K562 (cell line): Measurements from ENCODE around the gene NOBOX. TPM values are rescaled to one million over a fixed set of nuclear protein-coding genes. Genes with fewer than 3 reads are reported as not detected.

Experiments
- ATAC-seq: fragments of 200-7000 bp; cut with Tn5 transposase; 3 replicates; pipeline ENCODE4 v1.9.1; 2020; ENCODE audit warnings: moderate library complexity
- BruUV-seq: library from RNA; stranded (reverse); fragments of 400-500 nt; replicated peaks from 2 replicates; lab custom pipeline; 2021; lab: Mats Ljungman, UMichigan
- CTCF ChIA-PET: fragments of 300-600 bp; formaldehyde crosslinking; extraction: SDS; loops from one replicate; lab custom pipeline; 2021; ENCODE audit warnings: low intra/inter-chr PET ratio; lab: Yijun Ruan, JAX
- POLR2A ChIA-PET: fragments of 300-600, 350-650 bp; sonication (Branson Sonifier 250); formaldehyde crosslinking; extraction: SDS; loops from one replicate; lab custom pipeline; 2021; ENCODE audit warnings: antibody characterized with exemption, inconsistent platforms; lab: Yijun Ruan, JAX
- DNase-seq, 4 experiments: peaks; one replicate each; pipeline versions ENCODE4 v3.0.0 to v3.0.0-alpha.2; 2011 to 2018; ENCODE audit warnings: low spot score in 3 of 4, mixed read lengths in 3 of 4; ENCODE audit errors: extremely low read depth in 1 of 4
- FAIRE-seq: peaks from 2 replicates; lab custom pipeline; 2011; peaks lifted over from hg19 to GRCh38; lab: Jason Lieb, UNC
- H2AFZ ChIP-seq: 2 replicates; pipeline ENCODE4 v1.6.0; 2011; ENCODE audit warnings: low read depth, low read length, control low read depth, inconsistent platforms
- H3K27ac ChIP-seq: fragments of 200-600 bp; 3 replicates; pipeline ENCODE4 v1.8.0; 2011; ENCODE audit warnings: low read depth, mild to moderate bottlenecking, control low read depth, inconsistent platforms, low read length, moderate library complexity, mixed read lengths; ENCODE audit errors: extremely low read depth
- H3K27me3 ChIP-seq, 2 experiments: fragments of 300-600 bp in 1 of 2; 2 replicates in 1 of 2; 3 replicates in 1 of 2; pipeline versions ENCODE4 v1.6.0 to v1.8.0; 2011; ENCODE audit warnings: inconsistent platforms in 2 of 2, low read length in 2 of 2, mild to moderate bottlenecking in 1 of 2, mixed read lengths in 1 of 2, moderate library complexity in 1 of 2; ENCODE audit not compliant: control insufficient read depth in 2 of 2, insufficient read depth in 2 of 2
- H3K36me3 ChIP-seq: fragments of 300-600 bp; 3 replicates; pipeline ENCODE4 v1.8.0; 2011; ENCODE audit warnings: mild to moderate bottlenecking, low read length, inconsistent platforms; ENCODE audit not compliant: control insufficient read depth, insufficient read depth
- H3K4me1 ChIP-seq, 2 experiments: fragments of 200-600 bp in 1 of 2; replicated peaks in 1 of 2; 2 replicates in 1 of 2; 3 replicates in 1 of 2; pipeline versions ENCODE4 v1.5.1 to v1.8.0; 2011; ENCODE audit warnings: inconsistent platforms in 2 of 2, low read length in 2 of 2, mild to moderate bottlenecking in 1 of 2, mixed read lengths in 1 of 2, moderate library complexity in 1 of 2; ENCODE audit not compliant: control insufficient read depth in 2 of 2, insufficient read depth in 2 of 2
- H3K4me2 ChIP-seq: 2 replicates; pipeline ENCODE4 v1.6.1; 2011; ENCODE audit warnings: low read length, control low read depth, inconsistent platforms, mixed read lengths; ENCODE audit not compliant: insufficient read depth
- H3K4me3 ChIP-seq: fragments of 200-600 bp; sonication (generic), shearing (Covaris generic); 2 replicates; pipeline ENCODE4 v1.5.1; 2016; ENCODE audit warnings: control low read depth, inconsistent platforms
- H3K79me2 ChIP-seq: fragments of 200-600 bp; 3 replicates; pipeline ENCODE4 v1.8.0; 2011; ENCODE audit warnings: low read length, inconsistent platforms; ENCODE audit not compliant: control insufficient read depth, insufficient read depth
- H3K9ac ChIP-seq, 2 experiments: 2 replicates each; pipeline versions ENCODE4 v1.6.0 to v1.6.1; 2011; ENCODE audit warnings: low read depth in 2 of 2, low read length in 2 of 2, control low read depth in 1 of 2, inconsistent platforms in 1 of 2, mild to moderate bottlenecking in 1 of 2, mixed read lengths in 1 of 2; ENCODE audit not compliant: insufficient read depth in 1 of 2
- H3K9me1 ChIP-seq: one replicate; pipeline ENCODE4 v1.6.0; 2011; ENCODE audit warnings: inconsistent platforms, mild to moderate bottlenecking, low read length, moderate library complexity; ENCODE audit not compliant: control insufficient read depth, insufficient read depth
- H3K9me3 ChIP-seq: replicated peaks from 2 replicates; pipeline ENCODE4 v1.5.1; 2011; ENCODE audit warnings: low read depth, low read length, inconsistent platforms; ENCODE audit not compliant: control insufficient read depth, insufficient read depth
- H4K20me1 ChIP-seq: replicated peaks from 2 replicates; pipeline ENCODE4 v1.6.1; 2011; ENCODE audit warnings: low read length, inconsistent platforms, mixed read lengths; ENCODE audit not compliant: control insufficient read depth, insufficient read depth
- BCL6 ChIP-seq: fragments of 250-450 bp; sonication (Bioruptor Pico); IDR thresholded peaks from 2 replicates; pipeline ENCODE4 v1.4.0; 2020
- BDP1 ChIP-seq: IDR thresholded peaks from 3 replicates; pipeline ENCODE4 v1.6.1; 2011; ENCODE audit not compliant: insufficient read length, insufficient read depth
- CXXC5 ChIP-seq: fragments of 250-450 bp; sonication (Bioruptor Pico); IDR thresholded peaks from 2 replicates; pipeline ENCODE4 v1.8.0; 2022; ENCODE audit warnings: inconsistent platforms, mild to moderate bottlenecking, moderate library complexity
- GTF2E2 ChIP-seq: fragments of 200-800 bp; sonication (Bioruptor generic); IDR thresholded peaks from 2 replicates; pipeline ENCODE4 v1.6.1; 2016; ENCODE audit warnings: missing genetic modification characterization, missing compliant biosample characterization
- L3MBTL2 ChIP-seq: fragments of 450-650 bp; IDR thresholded peaks from 2 replicates; pipeline ENCODE4 v1.6.1; 2016; ENCODE audit warnings: mild to moderate bottlenecking, moderate library complexity
- MAZ ChIP-seq, 2 experiments: fragments of 450-650 bp in 1 of 2; sonication (generic) in 1 of 2; formaldehyde crosslinking; IDR thresholded peaks in 1 of 2; conservative IDR thresholded peaks in 1 of 2; 2 replicates each; pipeline versions ENCODE4 v1.4.0 to v1.5.0; 2020; ENCODE audit warnings: mild to moderate bottlenecking in 1 of 2, missing genetic modification reagents in 1 of 2
- MED1 ChIP-seq: sonication (generic); formaldehyde crosslinking; IDR thresholded peaks from 2 replicates; pipeline ENCODE4 v1.8.1; 2023; ENCODE audit warnings: missing genetic modification reagents, borderline replicate concordance
- MEF2D ChIP-seq: conservative IDR thresholded peaks from 2 replicates; pipeline ENCODE4 v1.6.1; 2016; ENCODE audit warnings: low read depth, missing genetic modification characterization, missing compliant biosample characterization
- MTA3 ChIP-seq: fragments of 450-650 bp; formaldehyde crosslinking; IDR thresholded peaks from 2 replicates; pipeline ENCODE4 v1.6.1; 2017; ENCODE audit warnings: mild to moderate bottlenecking, borderline replicate concordance
- NCOA4 ChIP-seq: fragments of 450-650 bp; IDR thresholded peaks from 2 replicates; pipeline ENCODE4 v1.6.1; 2018; ENCODE audit warnings: mild to moderate bottlenecking; ENCODE audit not compliant: partially characterized antibody
- NR2C1 ChIP-seq, 2 experiments: fragments of 450-650 bp; IDR thresholded peaks; 2 replicates each; pipeline ENCODE4 v1.6.1; 2017; ENCODE audit warnings: mild to moderate bottlenecking in 2 of 2, antibody characterized with exemption in 1 of 2, inconsistent platforms in 1 of 2, missing compliant biosample characterization in 1 of 2, missing genetic modification characterization in 1 of 2
- PHF20 ChIP-seq: fragments of 450-650 bp; IDR thresholded peaks from 2 replicates; pipeline ENCODE4 v1.6.1; 2018; ENCODE audit not compliant: partially characterized antibody
- PHTF2 ChIP-seq: fragments of 250-450 bp; sonication (Bioruptor Pico); IDR thresholded peaks from 2 replicates; pipeline ENCODE4 v1.5.0; 2021; ENCODE audit warnings: mild to moderate bottlenecking
- PYGO2 ChIP-seq: fragments of 450-650 bp; IDR thresholded peaks from 2 replicates; pipeline ENCODE4 v1.6.1; 2016; ENCODE audit warnings: mild to moderate bottlenecking, missing genetic modification characterization, moderate library complexity, missing compliant biosample characterization
- SLC30A9 ChIP-seq: fragments of 250-450 bp; sonication (Bioruptor Pico); IDR thresholded peaks from 2 replicates; pipeline ENCODE4 v1.8.0; 2022; ENCODE audit warnings: mild to moderate bottlenecking, moderate library complexity
- SREBF2 ChIP-seq: sonication (generic); formaldehyde crosslinking; IDR thresholded peaks from 2 replicates; pipeline ENCODE4 v1.4.0; 2020; ENCODE audit warnings: mild to moderate bottlenecking, missing genetic modification reagents
- TAF1 ChIP-seq: IDR thresholded peaks from 2 replicates; pipeline ENCODE4 v1.6.1; 2011; ENCODE audit warnings: mild to moderate bottlenecking, low read length, moderate library complexity; ENCODE audit not compliant: insufficient read depth, control insufficient read depth, severe bottlenecking; ENCODE audit errors: extremely low read depth
- TAF7 ChIP-seq: fragments of 450-650 bp; IDR thresholded peaks from 2 replicates; pipeline ENCODE4 v1.6.1; 2016; ENCODE audit warnings: missing genetic modification characterization, missing compliant biosample characterization
- ZFP30 ChIP-seq: fragments of 250-450 bp; sonication (Bioruptor Pico); IDR thresholded peaks from 2 replicates; pipeline ENCODE4 v1.8.0; 2022; ENCODE audit warnings: moderate library complexity, mild to moderate bottlenecking, inconsistent platforms, borderline replicate concordance
- ZNF583 ChIP-seq: fragments of 250-450 bp; sonication (Bioruptor Pico); IDR thresholded peaks from 2 replicates; pipeline ENCODE4 v1.4.0; 2020
- ZNF644 ChIP-seq: fragments of 200-800 bp; sonication (Bioruptor generic); IDR thresholded peaks from 2 replicates; pipeline ENCODE4 v1.6.1; 2016; ENCODE audit warnings: low read depth, missing genetic modification characterization, missing compliant biosample characterization
- WGBS: fragments of 100-300 bp; shearing (Covaris generic); methylation state at CpG from one replicate; pipeline ENCODE4 v1.1.6; 2016; ENCODE audit warnings: low coverage, mixed read lengths; ENCODE audit not compliant: insufficient coverage; ENCODE audit errors: missing lambda C conversion rate; 5-methylcytosine and 5-hydroxymethylcytosine counted together
- in situ Hi-C: fragments of 300-500 bp; cut with MboI; formaldehyde crosslinking; loops from 4 replicates; pipeline ENCODE4 v1.15.0; 2018; ENCODE audit warnings: inconsistent platforms, mixed read lengths
- intact Hi-C: fragments of 100-400 bp; cut with micrococcal nuclease; formaldehyde crosslinking; loops from 2 replicates; pipeline ENCODE4 v1.14.2; 2022
- polyA plus RNA-seq, 8 experiments: library from polyadenylated mRNA; depleted of rRNA in 4 of 8; stranded (reverse) in 5 of 8; unstranded in 3 of 8; fragments of >200 nt; fragmentation: Nextera tagmentation in 2 of 8; fragmentation: Illumina TruSeq in 1 of 8; extraction: Ambion mirVana in 2 of 8; extraction: Trizol in 1 of 8; gene quantifications; 2 replicates each; pipeline versions ENCODE4 v1.2.1 to v1.2.3, GENCODE V29; 2011 to 2014; ENCODE audit warnings: inconsistent platforms in 1 of 8, missing spikeins in 1 of 8
- total RNA-seq, 7 experiments: library from RNA; depleted of rRNA in 6 of 7; stranded (reverse); fragments of >200 nt in 6 of 7; fragmentation: Illumina TruSeq in 2 of 7; extraction: Trizol in 2 of 7; gene quantifications; 2 replicates each; pipeline versions ENCODE4 v1.2.1 to v1.2.3, GENCODE V29; 2011 to 2021; ENCODE audit warnings: low replicate concordance in 1 of 7
- TF ChIP-seq, protein P1 (sequence below): fragments of 200-800 bp; sonication (Bioruptor generic); IDR thresholded peaks from 2 replicates; pipeline ENCODE4 v1.6.1; 2017; ENCODE audit warnings: missing genetic modification characterization, missing compliant biosample characterization

Gene NOBOX
- total and polyA plus RNA-seq, 9 of the 15 experiments (the other 6 are each of a cell fraction or from before 2014, with no cell fraction given) = not detected

DNA sequence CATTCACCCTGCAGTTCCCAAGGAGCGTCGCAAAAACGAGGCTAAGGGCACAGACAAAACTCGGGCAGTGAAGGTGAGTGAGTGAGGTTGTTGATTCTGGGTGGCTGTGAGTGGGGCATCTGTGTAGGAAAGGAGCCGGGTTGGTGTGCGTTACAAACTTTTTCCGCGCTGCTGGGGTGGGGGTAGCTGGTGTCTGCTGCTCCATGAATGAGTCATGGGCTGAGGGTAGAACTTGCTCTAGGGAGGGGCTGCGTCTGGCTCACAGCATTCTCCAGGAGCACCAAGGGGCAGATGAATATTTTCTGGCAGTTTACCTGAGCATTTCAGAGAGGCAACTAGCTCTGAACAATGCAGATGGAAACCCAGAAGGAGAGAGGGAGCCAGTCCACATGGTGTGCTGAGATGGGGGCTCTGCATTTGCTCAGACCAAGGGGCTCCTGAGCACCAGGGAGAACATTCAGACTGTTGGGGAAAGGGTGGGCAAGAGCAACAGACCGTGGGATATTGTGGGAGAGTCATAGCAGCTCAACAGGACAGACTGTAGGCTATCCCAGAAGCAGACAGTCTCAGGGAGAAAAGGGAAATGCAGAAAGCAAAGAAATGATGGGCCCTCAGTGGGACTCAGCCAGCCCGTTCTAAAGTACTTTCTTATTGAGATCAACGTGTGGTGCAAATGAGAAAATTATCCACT lies 18.8 kb downstream of the NOBOX start (continued):
- TF ChIP-seq BDP1 = no peak
- TF ChIP-seq SLC30A9 (CRISPR knock-in tag) = no peak
- TF ChIP-seq MAZ (CRISPR knock-in tag; conservative IDR thresholded peaks at IDR 0.05 in 1 of 2, IDR thresholded peaks at IDR 0.05 in 1 of 2) = 0 out of 4 replicates have a peak, but pooled peaks of 1 of the 2 experiments have one; percentile 22
- no peak for TF ChIP-seq NCOA4

DNA sequence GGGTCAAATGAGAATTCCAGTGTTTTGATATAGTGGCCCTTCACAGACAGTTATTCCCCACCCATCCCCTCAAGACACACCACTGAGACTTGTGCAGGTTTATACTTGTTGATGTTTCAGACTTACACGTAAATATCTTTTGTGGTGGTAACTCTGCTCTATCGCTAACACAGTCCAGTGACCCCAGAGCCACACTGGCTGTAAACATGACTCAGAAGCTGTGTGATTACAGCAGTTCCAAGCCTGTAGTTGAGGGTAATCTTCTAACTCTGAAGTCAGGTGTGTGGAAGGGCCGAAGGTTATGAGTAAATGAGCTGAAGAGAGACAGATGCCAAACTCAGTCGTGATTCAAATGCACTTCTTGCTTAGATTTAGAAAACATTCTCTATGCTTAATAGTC lies 19.4 kb downstream of the NOBOX start:
- TF ChIP-seq BCL6 (CRISPR knock-in tag) = no peak
- no peak for TF ChIP-seq TAF7 (tag)
- TF ChIP-seq ZFP30 (CRISPR knock-in tag) = no peak
- TF ChIP-seq CXXC5 (CRISPR knock-in tag) = no peak
- no peak for TF ChIP-seq L3MBTL2
- no peak for TF ChIP-seq SREBF2 (CRISPR knock-in tag)
- TF ChIP-seq ZNF583 (CRISPR knock-in tag) = no peak
- TF ChIP-seq GTF2E2 (tag) = no peak
- TF ChIP-seq TAF1 = no peak
- TF ChIP-seq MEF2D = no peak
- TF ChIP-seq MTA3 = no peak
- no peak for TF ChIP-seq PHF20
- TF ChIP-seq, protein P1, sequence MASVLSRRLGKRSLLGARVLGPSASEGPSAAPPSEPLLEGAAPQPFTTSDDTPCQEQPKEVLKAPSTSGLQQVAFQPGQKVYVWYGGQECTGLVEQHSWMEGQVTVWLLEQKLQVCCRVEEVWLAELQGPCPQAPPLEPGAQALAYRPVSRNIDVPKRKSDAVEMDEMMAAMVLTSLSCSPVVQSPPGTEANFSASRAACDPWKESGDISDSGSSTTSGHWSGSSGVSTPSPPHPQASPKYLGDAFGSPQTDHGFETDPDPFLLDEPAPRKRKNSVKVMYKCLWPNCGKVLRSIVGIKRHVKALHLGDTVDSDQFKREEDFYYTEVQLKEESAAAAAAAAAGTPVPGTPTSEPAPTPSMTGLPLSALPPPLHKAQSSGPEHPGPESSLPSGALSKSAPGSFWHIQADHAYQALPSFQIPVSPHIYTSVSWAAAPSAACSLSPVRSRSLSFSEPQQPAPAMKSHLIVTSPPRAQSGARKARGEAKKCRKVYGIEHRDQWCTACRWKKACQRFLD (CRISPR knock-in tag) = no peak
- TF ChIP-seq PYGO2 (tag) = no peak
- TF ChIP-seq PHTF2 (CRISPR knock-in tag) = no peak
- no peak for TF ChIP-seq ZNF644
- TF ChIP-seq NR2C1 (IDR thresholded peaks at IDR 0.05) = no peak
- no peak for TF ChIP-seq NR2C1 (tag; IDR thresholded peaks at IDR 0.05)
- TF ChIP-seq MED1 (CRISPR knock-in tag) = no peak
- Histone ChIP-seq H3K9me3 (no peaks in the 10 kb centered on the region), H3K79me2 (no peaks in the 10 kb centered on the region), H3K4me3 (no peak overlapping the region), H3K9me1 (no peaks in the 10 kb centered on the region), H3K27ac (no peak overlapping the region), H3K4me1 (no peaks in the 10 kb centered on the region), H2AFZ (no peak overlapping the region), H4K20me1 (no peaks in the 10 kb centered on the region), H3K27me3 (no peaks in the 10 kb centered on the region), H3K9ac (no peak overlapping the region), H3K36me3 (no peaks in the 10 kb centered on the region), H3K4me2 (no peak overlapping the region)
- ChIA-PET CTCF (no interaction called here), POLR2A (no interaction called here)
- FAIRE-seq = no peak
- peak; percentile 38; the same call in 1 of the 3 replicates for ATAC-seq
- in situ Hi-C loops (no loop called here), intact Hi-C loops (no loop called here)
- BruUV-seq = no TSS peak
- no peak for DNase-seq
- WGBS = 0% methylated on average over 4 of the region's 4 CpGs
